H54 (cell line): ENCODE results near the gene PCSK1.
"Not testable (repeated sequence)": the region's sequence is repeated elsewhere in the genome, so short reads cannot be mapped to it uniquely, and the experiment has no call there.

Source experiments
- DNase-seq: peaks from one replicate; pipeline ENCODE4 v3.0.0; 2011; ENCODE audit warnings: low spot score, mixed read lengths; ENCODE audit not compliant: insufficient read length
- FAIRE-seq: peaks from 3 replicates; lab custom pipeline; 2011; peaks lifted over from hg19 to GRCh38; lab: Jason Lieb, UNC
- POLR2A ChIP-seq: IDR thresholded peaks from 2 replicates; pipeline ENCODE4 v1.6.1; 2011; ENCODE audit warnings: low read depth, mild to moderate bottlenecking, low read length

PCSK1 gene

GRCh38 chr5:96408210-96408777, 24.8 kb downstream of the PCSK1 start:
- TF ChIP-seq POLR2A, result no peak
- no peak for DNase-seq
- FAIRE-seq, result no peak

GRCh38 chr5:96407436-96407835, 25.6 kb downstream of the PCSK1 start:
- FAIRE-seq (no peak), DNase-seq (no peak)
- no peak for TF ChIP-seq POLR2A

- no peak for FAIRE-seq
- TF ChIP-seq POLR2A, result no peak
- DNase-seq, result no peak
Measured at GRCh38 chr5:96404191-96404867, 28.7 kb downstream of the PCSK1 start.

- no peak for TF ChIP-seq POLR2A
- DNase-seq (no peak), FAIRE-seq (no peak)
Measured at GRCh38 chr5:96402500-96402899, 30.5 kb downstream of the PCSK1 start.

- DNase-seq (no peak), FAIRE-seq (no peak)
- no peak for TF ChIP-seq POLR2A
Measured at GRCh38 chr5:96396878-96397277, 36.2 kb downstream of the PCSK1 start.

- not testable (repeated sequence) for DNase-seq, FAIRE-seq
Measured at GRCh38 chr5:96395295-96395694, 37.8 kb downstream of the PCSK1 start.

- DNase-seq (no peak), FAIRE-seq (no peak)
- TF ChIP-seq POLR2A, result no peak
Measured at GRCh38 chr5:96391921-96392320, 41.1 kb downstream of the PCSK1 start.

GRCh38 chr5:96388176-96388575, 44.9 kb downstream of the PCSK1 start:
- no peak for FAIRE-seq
- no peak for DNase-seq
- TF ChIP-seq POLR2A, result no peak

- DNase-seq (no peak), FAIRE-seq (no peak)
- no peak for TF ChIP-seq POLR2A
Measured at GRCh38 chr5:96387616-96388015, 45.4 kb downstream of the PCSK1 start.

GRCh38 chr5:96385538-96385937, 47.5 kb downstream of the PCSK1 start:
- no peak for FAIRE-seq
- TF ChIP-seq POLR2A, result no peak
- DNase-seq, result no peak

- TF ChIP-seq POLR2A, result no peak
Measured at GRCh38 chr5:96384353-96384752, 48.7 kb downstream of the PCSK1 start.

GRCh38 chr5:96381526-96381925, 51.5 kb downstream of the PCSK1 start:
- no peak for TF ChIP-seq POLR2A
- DNase-seq, result no peak
- FAIRE-seq, result no peak

More at GRCh38 chr5:96384353-96384752, 48.7 kb downstream of the PCSK1 start:
- peak; percentile 67 for DNase-seq
- peak; percentile 99 for FAIRE-seq

- FAIRE-seq, result no peak
- TF ChIP-seq POLR2A, result no peak
- DNase-seq, result no peak
Measured at GRCh38 chr5:96379896-96380295, 53.2 kb downstream of the PCSK1 start.

GRCh38 chr5:96377597-96377996, 55.5 kb downstream of the PCSK1 start:
- no peak for TF ChIP-seq POLR2A
- no peak for DNase-seq
- no peak for FAIRE-seq

- DNase-seq (no peak), FAIRE-seq (no peak)
- TF ChIP-seq POLR2A, result no peak
Measured at GRCh38 chr5:96377167-96377566, 55.9 kb downstream of the PCSK1 start.
